Measurements from ENCODE around the gene ATP6V1E1.
"Not testable (repeated sequence)": the region's sequence is repeated elsewhere in the genome, so short reads cannot be mapped to it uniquely, and the experiment has no call there.

ATP6V1E1 gene

DNA sequence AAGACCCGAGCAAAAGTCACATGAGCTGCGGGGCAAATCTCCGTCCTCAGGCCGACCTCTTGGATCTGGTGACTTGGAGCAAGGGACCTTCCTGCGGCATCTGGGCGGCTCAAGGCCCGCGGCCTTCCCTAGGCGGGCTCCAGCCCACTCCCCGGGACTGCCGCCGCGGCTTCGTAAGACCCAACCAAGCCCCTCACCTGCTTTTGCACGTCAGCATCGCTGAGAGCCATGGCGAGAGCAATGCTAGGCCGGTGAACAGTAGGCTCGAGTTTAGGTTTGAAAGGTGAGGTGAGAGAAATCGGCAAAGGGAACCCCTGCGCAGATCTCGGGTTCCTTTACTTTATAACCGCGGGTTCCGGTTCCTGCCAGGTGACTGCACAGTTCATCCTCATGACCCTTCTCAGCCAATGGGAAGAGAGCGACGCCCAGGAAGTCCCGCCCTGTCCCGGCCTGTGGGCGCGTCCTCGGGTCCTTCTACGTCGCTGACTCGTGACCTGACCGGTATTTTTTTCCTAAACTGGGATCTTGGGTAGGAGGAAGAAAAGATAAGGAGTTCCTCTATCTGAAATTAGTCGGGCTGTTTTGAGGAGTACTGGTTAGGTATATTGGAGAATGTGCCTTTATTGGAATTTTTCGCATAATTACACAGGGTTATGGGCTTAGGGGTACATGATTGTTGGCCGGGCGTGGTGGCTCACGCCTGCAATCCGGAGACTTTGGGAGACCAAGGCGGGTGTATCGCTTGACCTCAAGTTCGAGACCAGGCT is at the start of gene ATP6V1E1:
Gene ATP6V1E1, minus strand, starts transcription at position 344 of the 767 bp plus-strand sequence. Its CDS starts 114 bp downstream, at position 230.
- peak; percentile 89 for DNase-seq

DNA sequence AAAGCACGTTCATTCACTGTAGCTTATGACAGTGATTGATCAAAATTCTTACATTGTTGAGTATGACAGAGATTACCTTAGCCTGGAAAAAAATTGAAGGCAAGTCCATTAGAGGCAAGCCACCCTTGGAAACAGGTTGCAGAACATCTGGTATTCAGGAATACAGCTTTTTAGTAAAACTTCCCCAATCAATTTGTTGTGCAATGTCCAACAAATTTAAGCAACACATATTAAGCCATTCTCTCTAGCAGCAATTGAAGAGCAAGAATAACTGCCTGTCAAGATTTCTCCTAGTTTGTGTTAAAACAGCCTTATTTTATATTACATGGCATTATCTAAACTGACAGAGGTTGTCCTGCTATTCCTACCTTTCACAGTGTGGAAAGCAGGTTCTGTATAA is 47.0 kb upstream of the ATP6V1E1 start:
- no peak for DNase-seq

- no peak for DNase-seq
Measured at GRCh38 chr22:17674152-17674551, 45.6 kb upstream of the ATP6V1E1 start.

GRCh38 chr22:17672417-17672991 is 44.0 kb upstream of the ATP6V1E1 start:
- no peak for DNase-seq

DNA sequence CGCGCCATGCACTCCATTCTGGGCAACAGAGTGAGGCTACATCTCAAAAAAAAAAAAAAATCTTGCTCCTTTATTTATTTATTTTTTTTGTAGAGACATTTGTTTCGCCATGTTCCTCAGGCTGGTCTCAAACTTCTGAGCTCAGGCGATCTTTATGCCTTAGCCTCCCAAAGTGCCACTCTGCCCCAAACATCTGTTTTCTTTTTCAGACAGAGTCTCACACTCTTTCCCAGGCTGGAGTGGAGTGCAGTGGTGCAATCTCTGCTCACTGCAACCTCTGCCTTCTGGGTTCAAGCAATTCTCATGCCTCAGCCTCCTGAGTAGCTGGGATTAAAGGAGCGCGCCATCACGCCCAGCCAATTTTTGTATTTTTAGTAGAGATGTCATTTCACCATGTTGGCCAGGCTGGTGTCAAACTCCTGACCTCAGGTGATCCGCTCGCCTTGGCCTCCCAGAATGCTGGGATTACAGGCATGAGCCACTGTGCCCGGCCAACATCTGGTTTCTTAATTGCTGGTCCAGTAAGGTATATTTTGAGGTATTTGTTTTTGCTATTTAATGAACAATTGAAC is 43.1 kb upstream of the ATP6V1E1 start:
- DNase-seq: not testable (repeated sequence)

GRCh38 chr22:17665854-17666253 is 37.3 kb upstream of the ATP6V1E1 start:
- DNase-seq: no peak

DNA sequence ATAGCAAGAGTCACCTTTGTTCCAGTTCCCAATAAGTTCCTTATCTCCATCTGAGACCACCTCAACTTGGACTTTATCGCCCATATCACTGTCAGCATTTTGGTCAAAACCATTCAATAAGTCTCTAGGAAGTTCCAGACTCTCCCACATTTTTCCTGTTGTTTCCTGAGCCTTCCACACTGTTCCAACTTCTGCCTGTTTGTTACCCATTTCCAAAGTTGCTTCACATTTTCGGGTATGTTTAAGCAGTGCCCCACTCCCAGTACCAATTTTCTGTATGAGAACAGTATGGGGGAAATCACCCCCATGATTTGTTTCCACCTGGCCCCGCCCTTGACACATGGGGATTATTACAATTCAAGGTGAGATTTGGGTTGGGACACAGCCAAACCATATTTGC is 36.7 kb upstream of the ATP6V1E1 start:
- no peak for DNase-seq

- no peak for DNase-seq
Measured at GRCh38 chr22:17664414-17665055, 36.0 kb upstream of the ATP6V1E1 start.

GRCh38 chr22:17656870-17657395 is 28.4 kb upstream of the ATP6V1E1 start:
- no peak for DNase-seq

DNA sequence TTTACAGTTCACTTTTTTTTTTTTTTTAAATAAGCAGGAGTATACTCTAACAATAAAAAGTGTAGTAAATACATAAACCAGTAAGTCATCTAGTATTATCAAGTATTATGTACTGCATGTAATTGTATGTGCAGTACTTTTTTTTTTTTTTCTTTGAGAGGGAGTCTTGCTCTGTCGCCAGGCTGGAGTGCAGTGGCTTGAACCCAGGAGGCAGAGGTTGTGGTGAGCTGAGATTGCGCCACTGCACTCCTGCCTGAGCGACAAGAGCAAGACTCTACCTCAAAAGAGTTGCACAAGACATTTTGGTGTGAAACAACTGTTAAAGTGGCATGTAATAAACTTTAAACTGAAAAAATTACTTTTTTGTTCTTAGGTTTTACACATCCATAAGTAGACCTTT is 26.7 kb upstream of the ATP6V1E1 start:
- DNase-seq: no peak

DNA sequence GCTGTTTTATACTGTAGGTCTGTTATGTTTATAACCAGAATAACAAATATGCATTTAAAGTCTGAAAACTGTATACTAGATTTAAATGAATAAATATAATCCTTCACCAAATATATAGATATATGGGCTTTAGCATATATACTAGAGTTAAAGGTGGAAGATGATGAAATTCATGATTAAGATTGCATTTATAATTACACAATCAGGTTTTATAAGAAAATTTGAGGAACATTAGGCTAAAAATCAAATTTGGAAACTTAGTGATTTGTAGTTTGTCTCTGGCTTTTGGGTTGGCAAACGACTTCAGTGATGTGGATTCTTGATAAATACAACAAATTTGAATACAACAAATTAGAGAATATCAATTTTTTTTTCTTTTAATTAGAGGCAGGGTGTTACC is 20.0 kb upstream of the ATP6V1E1 start:
- DNase-seq: no peak

DNA sequence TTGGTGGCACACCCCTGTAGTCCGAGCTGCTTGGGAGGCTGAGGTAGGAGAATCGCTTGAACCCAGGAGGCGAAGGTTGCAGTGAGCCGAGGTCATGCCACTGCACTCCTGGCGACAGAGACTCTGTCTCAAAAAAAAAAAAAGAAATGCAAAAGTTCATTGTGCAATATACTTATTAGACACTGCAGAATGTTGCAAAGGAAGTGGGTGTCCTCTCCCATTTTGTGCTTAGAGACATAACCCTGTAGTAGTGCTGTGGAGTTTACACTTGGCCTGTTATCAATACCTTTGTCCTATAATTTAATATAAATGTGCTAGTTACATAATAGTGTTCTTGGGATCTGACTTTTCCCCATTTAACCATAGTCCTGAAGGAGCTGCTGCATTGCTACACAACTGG is 19.4 kb upstream of the ATP6V1E1 start:
- no peak for DNase-seq

- no peak for DNase-seq
Measured at GRCh38 chr22:17647452-17647851, 18.9 kb upstream of the ATP6V1E1 start.

DNA sequence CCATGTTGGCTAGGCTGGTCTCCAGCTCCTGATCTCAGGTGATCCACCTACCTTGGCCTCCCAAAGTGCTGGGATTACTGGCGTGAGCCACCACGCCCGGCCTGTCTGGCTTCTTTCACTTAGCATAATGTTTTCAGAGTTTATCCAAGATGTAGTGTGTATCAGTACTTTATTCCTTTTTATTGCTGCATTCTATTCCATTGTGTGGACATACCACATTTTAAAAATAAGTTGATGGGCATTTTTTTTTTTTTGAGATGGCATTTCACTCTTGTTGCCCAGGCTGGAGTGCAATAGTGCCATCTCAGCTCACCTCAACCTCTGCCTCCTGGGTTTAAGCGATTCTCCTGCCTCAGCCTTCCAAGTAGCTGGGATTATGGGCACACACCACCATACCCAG is 13.8 kb upstream of the ATP6V1E1 start:
- DNase-seq: not testable (repeated sequence)

- DNase-seq: no peak
Measured at GRCh38 chr22:17641269-17641668, 12.7 kb upstream of the ATP6V1E1 start.

DNA sequence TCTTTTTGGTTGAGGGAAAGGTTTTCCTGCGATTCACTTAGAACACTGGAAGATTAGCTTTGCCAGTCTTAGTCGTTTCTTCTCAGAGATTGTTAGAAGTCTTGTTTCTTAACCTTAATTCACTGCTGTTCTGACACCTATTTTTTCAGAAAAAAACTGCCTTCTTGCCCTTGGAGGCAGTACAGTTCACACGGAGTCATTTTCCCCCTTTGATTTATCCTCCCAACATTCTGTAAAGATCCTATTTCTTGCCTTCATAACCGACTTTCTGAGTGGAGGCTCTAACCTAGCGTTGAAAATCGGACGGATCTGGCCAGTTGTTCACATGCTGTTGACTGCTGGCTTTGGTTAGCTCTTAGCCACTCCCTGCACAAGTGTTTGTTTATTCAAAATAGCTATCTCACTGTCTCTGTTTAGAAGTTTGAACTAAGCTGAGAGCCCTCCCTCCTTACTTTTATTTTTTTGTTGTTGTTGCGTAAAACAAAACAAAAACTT is 10.7 kb upstream of the ATP6V1E1 start:
- DNase-seq: no peak

GRCh38 chr22:17638432-17639246 is 10.1 kb upstream of the ATP6V1E1 start, which contains the start of gene BCL2L13:
BCL2L13 (plus strand) TSS chr22:17638757; CDS start chr22:17655712, 16,955 bp downstream.
- DNase-seq: peak; percentile 88

GRCh38 chr22:17638182-17638431 is 9.6 kb upstream of the ATP6V1E1 start:
- no peak for DNase-seq

DNA sequence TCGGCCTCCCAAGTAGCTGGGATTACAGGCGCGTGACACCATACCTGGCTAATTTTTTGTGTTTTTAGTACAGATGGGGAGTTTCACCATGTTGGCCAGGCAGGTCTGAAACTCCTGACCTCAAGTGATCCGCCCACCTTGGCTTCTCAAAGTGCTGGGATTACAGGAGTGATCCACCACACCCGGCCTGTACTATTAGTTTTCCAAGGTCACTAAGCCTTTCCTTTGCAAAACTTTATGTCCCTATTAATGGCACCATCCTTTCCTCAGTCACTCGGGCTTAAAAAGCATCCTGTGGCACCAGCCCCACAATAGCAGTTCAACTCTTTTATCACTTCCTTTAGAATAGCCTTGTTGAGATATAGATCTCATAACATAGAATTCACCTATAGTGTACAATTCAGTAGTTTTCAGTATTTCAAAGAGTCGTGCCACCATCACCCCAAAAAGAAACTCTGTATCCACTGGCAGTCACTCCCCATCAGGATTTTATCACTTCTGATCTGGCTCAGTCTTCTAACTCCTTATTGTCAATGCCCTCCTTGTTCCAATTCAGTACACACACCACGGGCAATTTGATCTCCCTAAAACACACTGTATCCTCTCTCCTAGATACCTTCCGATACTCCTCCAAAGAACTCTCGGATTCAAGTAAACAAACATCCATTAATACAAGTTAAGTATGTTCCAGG is 9.1 kb upstream of the ATP6V1E1 start:
- DNase-seq: no peak

- DNase-seq: not testable (repeated sequence)
Measured at GRCh38 chr22:17636850-17637249, 8.3 kb upstream of the ATP6V1E1 start.

DNA sequence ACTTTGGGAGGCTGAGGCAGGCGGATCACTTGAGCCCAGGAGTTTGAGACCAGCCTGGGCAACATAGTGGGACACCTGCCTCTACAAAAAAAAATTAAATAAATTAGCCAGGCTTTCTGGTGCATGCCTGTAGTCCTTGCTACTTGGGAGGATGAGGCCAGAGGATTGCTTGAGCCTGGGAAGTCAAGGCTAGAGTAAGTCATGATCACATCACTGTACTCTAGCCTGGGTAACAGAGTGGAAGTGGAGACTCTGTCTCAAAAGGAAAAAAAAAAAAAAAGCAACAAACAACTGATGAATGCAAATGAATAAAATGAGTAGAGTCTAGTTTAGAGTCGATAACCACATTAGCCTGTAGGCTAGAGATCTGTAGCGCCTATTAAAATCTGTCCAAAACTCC is 6.1 kb upstream of the ATP6V1E1 start:
- DNase-seq: no peak

DNA sequence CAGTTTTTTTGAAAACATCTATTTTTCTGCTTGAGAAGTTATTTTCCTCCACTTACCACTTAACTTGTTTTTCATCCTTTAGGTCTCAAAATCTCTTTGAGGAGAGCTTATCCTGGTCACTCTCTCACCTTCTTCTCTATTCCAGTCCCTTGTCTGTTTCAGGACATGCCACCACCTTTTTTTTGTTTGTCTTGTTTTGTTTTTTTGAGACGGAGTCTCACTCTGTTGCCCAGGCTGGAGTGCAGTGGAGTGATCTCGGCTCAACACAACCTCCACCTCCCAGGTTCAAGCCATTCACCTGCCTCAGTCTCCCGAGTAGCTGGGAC is 5.4 kb upstream of the ATP6V1E1 start:
- DNase-seq: no peak

All from stimulated activated CD4-positive, alpha-beta T cell treated with anti-CD3 and anti-CD28 coated beads, Interleukin-12 subunit alpha, Interleukin-12 subunit beta, amount 100 ng/mL, for 4 hours (primary cell).